ENCODE data around the gene LIPC.

DNA sequence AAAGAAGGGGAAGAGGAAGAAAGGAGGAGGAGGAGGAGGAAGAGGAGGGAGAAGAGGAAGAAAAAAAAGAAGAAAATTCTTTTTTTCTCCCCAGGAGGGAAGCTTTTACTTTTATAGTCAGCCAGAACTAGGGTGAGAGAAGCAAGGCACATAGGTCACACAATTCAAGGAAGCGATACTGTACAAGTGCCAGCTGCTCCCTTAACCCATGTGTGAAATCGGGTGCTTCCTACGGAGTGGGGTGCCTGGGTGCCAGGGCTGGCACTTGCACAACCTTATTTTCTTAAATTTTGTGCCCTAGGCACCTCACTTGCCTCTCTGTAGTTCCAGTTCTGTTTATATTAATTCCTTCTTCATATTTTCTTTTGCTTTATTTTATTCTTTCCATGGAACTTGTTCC, 150.4 kb downstream of the LIPC start:
- no peak for TF ChIP-seq GATA2 (IDR thresholded peaks at IDR 0.05; ENCODE audit: low read depth, low read length)
- no peak for TF ChIP-seq GATA3 (IDR thresholded peaks at IDR 0.05; ENCODE audit: low read depth, low read length)
